GM18505 (cell line): Measurements from ENCODE around the gene OLFML2A.
"Not testable (repeated sequence)": the region's sequence is repeated elsewhere in the genome, so short reads cannot be mapped to it uniquely, and the experiment has no call there.

Experiments used
- ATAC-seq: cut with Tn5 transposase; IDR thresholded peaks from one replicate; pipeline ENCODE4 v1.9.1; 2021; ENCODE audit not compliant: unreplicated experiment
- POLR2A ChIP-seq: IDR thresholded peaks from 4 replicates; pipeline ENCODE4 v1.6.1; 2011; ENCODE audit warnings: borderline replicate concordance; ENCODE audit not compliant: insufficient read depth, insufficient read length; ENCODE audit errors: extremely low read depth

Gene OLFML2A

GRCh38 chr9:124776954-124777648 is at the start of gene OLFML2A:
Gene OLFML2A (plus strand): TSS chr9:124777133. CDS start chr9:124777271, 138 bp downstream.
- TF ChIP-seq POLR2A: no peak
- no peak for ATAC-seq

- no peak for TF ChIP-seq POLR2A
- ATAC-seq: no peak
Observed at GRCh38 chr9:124730772-124731171, 46.2 kb upstream of the OLFML2A start.

GRCh38 chr9:124733964-124734740 is 42.8 kb upstream of the OLFML2A start:
- TF ChIP-seq POLR2A: no peak
- no peak for ATAC-seq

GRCh38 chr9:124734741-124735083 is 42.2 kb upstream of the OLFML2A start:
- ATAC-seq: not testable (repeated sequence)

- no peak for ATAC-seq
- TF ChIP-seq POLR2A: no peak
Observed at GRCh38 chr9:124735121-124735520, 41.8 kb upstream of the OLFML2A start.

- not testable (repeated sequence) for ATAC-seq
Observed at GRCh38 chr9:124738075-124738474, 38.9 kb upstream of the OLFML2A start.

- TF ChIP-seq POLR2A: no peak
- no peak for ATAC-seq
Observed at GRCh38 chr9:124739360-124739759, 37.6 kb upstream of the OLFML2A start.

GRCh38 chr9:124741149-124741548 is 35.8 kb upstream of the OLFML2A start:
- TF ChIP-seq POLR2A: no peak
- ATAC-seq: no peak

- TF ChIP-seq POLR2A: no peak
- ATAC-seq: no peak
Observed at GRCh38 chr9:124741662-124742061, 35.3 kb upstream of the OLFML2A start.

- no peak for TF ChIP-seq POLR2A
- ATAC-seq: no peak
Observed at GRCh38 chr9:124742940-124743339, 34.0 kb upstream of the OLFML2A start.

GRCh38 chr9:124743686-124744348 is 33.1 kb upstream of the OLFML2A start:
- TF ChIP-seq POLR2A: no peak

GRCh38 chr9:124747065-124747464 is 29.9 kb upstream of the OLFML2A start:
- no peak for ATAC-seq

More at GRCh38 chr9:124743686-124744348, 33.1 kb upstream of the OLFML2A start:
- no peak for ATAC-seq

GRCh38 chr9:124749284-124749683 is 27.6 kb upstream of the OLFML2A start:
- no peak for ATAC-seq
- TF ChIP-seq POLR2A: no peak

More at GRCh38 chr9:124747065-124747464, 29.9 kb upstream of the OLFML2A start:
- no peak for TF ChIP-seq POLR2A

- no peak for TF ChIP-seq POLR2A
- no peak for ATAC-seq
Observed at GRCh38 chr9:124749781-124750180, 27.2 kb upstream of the OLFML2A start.
